ENCODE measurements around the gene SLN.
"Not testable (repeated sequence)": the region's sequence is repeated elsewhere in the genome, so short reads cannot be mapped to it uniquely, and the experiment has no call there.

The SLN gene

DNA sequence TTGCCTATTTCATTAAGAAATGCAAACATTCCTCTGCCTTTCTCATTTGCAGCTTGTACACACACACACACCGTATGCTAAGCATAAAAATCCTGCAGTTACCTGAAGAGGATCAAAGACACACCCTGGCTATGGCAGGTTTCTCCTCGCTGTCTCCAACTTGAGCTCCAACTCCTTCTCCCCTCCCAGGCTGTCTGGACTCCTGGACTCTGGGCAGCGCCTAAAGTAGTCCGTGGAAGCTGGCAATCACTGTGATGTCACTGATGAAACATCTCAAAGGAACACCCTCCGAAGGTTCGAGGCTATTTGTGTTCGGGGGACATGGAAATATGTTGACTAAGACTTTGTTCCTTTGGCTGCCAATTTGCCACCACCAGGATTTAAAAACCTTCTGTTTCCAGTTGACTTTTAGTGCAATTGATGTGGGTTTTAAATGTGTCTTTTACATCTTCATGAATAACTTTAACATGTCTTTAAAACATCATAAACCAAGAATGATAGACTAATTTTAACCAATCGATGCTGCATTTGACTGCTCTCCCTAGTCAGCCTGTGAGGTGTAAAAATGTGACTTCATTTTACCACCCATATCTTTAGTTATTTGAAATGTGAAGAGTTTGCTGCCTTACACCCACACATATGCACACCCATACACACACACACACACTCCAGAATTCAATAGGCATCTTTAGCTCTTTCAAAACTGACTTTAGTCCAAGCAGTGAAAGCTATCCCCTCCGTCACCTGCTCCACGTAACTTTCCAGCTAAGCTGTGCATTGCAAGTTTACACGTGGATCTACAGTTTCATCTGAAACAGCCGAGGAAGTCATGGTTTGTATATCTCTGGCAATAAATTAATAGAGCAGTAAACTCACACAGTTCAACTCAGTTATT is at the start of gene SLN:
Gene SLN (minus strand): TSS at position 196 of the 895 bp plus-strand sequence.
- Histone ChIP-seq H3K4me3 (ENCODE audit: low read depth, low read length) (no peak within 1 kb of the TSS), H3K27ac (ENCODE audit: low read depth, low read length) (no peak within 1 kb of the TSS), H3K27me3 (ENCODE audit: insufficient read depth, low read length) (peaks cover 14% of the 10 kb centered on the region), H3K36me3 (ENCODE audit: insufficient read depth, low read length) (no peaks in the 10 kb centered on the region), H3K4me1 (ENCODE audit: control insufficient read depth, insufficient read depth, low read length, unreplicated experiment) (no peaks in the 10 kb centered on the region), H2AFZ (ENCODE audit: low read length, unreplicated experiment) (no peak within 1 kb of the TSS), H3K79me2 (ENCODE audit: control insufficient read depth, insufficient read depth, low read length, unreplicated experiment) (no peaks in the 10 kb centered on the region)

DNA sequence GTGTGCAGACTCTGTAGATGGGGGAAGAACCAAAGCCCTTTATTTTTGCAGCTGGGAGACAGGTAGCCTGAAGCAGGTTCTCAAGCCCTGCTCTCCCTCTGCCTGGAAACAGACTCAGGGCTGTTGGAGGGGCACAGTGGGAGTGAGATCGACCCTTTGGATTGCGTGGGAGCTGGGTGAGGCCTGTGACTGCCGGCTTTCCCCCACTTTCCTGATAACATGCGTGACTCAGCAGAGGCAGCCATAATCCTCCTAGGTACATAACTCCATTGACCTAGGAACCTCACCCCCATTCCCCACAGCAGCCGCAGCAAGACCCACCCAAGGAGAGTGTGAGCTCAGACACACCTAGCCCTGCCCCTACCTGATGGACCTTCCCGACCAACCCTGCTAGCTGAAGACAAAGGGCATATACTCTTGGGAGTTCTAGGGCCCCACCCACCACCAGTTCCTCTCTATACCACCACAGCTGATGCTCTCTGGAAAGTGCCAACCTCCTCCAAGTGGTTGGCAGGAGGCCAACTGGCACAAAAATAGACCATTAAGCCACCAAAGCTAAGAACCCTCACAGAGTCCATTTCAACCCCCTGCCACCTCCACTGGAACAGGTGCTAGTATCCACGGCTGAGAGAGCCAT is 47.0 kb upstream of the SLN start:
- not testable (repeated sequence) for H3K36me3 ChIP-seq (ENCODE audit: insufficient read depth, low read length); H3K79me2 ChIP-seq (ENCODE audit: control insufficient read depth, insufficient read depth, low read length, unreplicated experiment); H3K4me3 ChIP-seq (ENCODE audit: low read depth, low read length); H3K4me1 ChIP-seq (ENCODE audit: control insufficient read depth, insufficient read depth, low read length, unreplicated experiment); H2AFZ ChIP-seq (ENCODE audit: low read length, unreplicated experiment); H3K27ac ChIP-seq (ENCODE audit: low read depth, low read length)
- peaks cover 29% of the 10 kb centered on the region for H3K27me3 ChIP-seq (ENCODE audit: insufficient read depth, low read length)

DNA sequence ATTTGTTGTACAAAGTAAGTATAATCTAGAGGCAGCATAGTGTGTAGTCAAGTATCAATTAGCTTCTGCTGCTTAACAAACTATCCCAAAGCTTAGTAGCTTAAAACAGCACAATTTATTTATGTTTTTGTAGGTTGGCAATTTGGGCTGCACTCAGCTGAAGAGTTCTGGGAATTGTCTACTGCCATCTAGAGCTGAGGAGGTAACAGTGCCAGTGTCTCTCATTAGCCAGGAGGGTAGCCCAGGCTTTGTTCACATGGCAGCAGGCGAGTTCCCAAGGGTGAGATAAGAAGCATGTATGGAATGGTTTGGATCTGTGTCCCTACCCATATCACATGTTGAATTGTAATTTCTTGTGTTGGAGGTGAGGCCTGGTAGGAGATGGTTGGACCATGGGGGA is 45.8 kb upstream of the SLN start:
- H3K79me2 ChIP-seq (ENCODE audit: control insufficient read depth, insufficient read depth, low read length, unreplicated experiment): no peaks in the 10 kb centered on the region
- no peak overlapping the region for H3K27ac ChIP-seq (ENCODE audit: low read depth, low read length)
- peaks cover 23% of the 10 kb centered on the region for H3K27me3 ChIP-seq (ENCODE audit: insufficient read depth, low read length)
- no peak overlapping the region for H2AFZ ChIP-seq (ENCODE audit: low read length, unreplicated experiment)
- no peaks in the 10 kb centered on the region for H3K36me3 ChIP-seq (ENCODE audit: insufficient read depth, low read length)
- no peaks in the 10 kb centered on the region for H3K4me1 ChIP-seq (ENCODE audit: control insufficient read depth, insufficient read depth, low read length, unreplicated experiment)
- H3K4me3 ChIP-seq (ENCODE audit: low read depth, low read length): no peak overlapping the region

DNA sequence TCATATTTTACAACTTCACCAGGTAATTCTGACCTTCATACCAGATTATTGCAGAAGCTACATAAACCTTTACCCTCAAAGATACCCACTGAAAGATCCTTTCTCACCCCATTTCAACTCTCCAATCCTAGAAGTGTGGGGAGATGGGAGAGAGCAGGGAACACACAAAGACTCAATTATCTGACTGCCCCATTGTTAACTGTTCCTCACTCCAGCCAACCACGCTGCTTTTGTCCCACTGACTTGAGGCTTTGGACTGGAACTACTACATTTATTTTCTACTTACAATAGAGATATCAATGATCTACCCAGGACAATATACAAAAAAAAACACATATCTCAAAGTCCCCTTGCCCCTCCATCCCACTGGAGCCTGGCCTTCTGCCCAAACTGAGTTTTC is 44.7 kb upstream of the SLN start:
- Histone ChIP-seq H3K79me2 (ENCODE audit: control insufficient read depth, insufficient read depth, low read length, unreplicated experiment) (no peaks in the 10 kb centered on the region), H3K27ac (ENCODE audit: low read depth, low read length) (no peak overlapping the region), H3K4me1 (ENCODE audit: control insufficient read depth, insufficient read depth, low read length, unreplicated experiment) (no peaks in the 10 kb centered on the region), H2AFZ (ENCODE audit: low read length, unreplicated experiment) (no peak overlapping the region), H3K27me3 (ENCODE audit: insufficient read depth, low read length) (peaks cover 18% of the 10 kb centered on the region; the same call in 1 of the 2 replicates), H3K4me3 (ENCODE audit: low read depth, low read length) (no peak overlapping the region), H3K36me3 (ENCODE audit: insufficient read depth, low read length) (no peaks in the 10 kb centered on the region)

DNA sequence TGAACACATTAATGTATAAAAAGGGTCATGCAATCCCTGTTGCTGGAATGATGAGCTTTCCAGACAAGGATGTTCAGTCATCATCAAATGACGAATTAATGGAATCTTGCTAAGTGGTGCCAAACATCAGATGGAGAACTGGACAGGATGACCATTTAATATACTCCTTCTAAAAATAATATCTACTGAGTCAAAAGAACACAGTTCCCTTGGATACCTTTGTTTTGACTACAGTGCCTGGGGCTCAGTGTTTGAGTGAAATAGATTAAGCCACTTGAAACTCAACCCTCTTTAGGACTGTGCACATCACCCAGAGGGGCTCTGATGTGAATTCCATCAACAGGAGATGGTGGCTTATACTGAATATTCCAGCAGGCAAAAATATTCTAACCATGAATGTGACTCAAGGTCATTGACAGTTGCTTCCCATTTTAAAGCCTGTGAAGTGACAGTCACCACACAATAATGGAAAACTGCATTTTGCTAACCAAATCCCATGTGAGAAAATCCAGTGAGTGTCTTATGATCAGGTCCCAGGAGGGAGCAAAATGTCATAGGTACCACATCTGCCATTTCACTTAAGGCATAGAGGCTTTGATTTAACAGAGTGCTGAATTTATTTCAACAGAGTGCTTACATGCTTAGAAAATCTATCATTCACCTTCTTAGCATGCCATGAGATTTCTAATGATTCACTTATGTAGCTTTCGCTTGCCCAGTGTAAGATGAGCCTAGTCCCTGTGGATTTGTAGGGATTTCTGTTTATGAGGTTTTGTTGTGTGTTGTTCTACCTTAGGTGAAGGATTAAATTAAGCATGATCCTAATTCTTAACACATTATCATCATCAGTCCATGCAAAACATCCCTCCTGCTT is 41.3 kb upstream of the SLN start:
- H3K79me2 ChIP-seq (ENCODE audit: control insufficient read depth, insufficient read depth, low read length, unreplicated experiment): no peaks in the 10 kb centered on the region
- no peak overlapping the region for H3K27ac ChIP-seq (ENCODE audit: low read depth, low read length)
- no peaks in the 10 kb centered on the region for H3K36me3 ChIP-seq (ENCODE audit: insufficient read depth, low read length)
- H3K4me1 ChIP-seq (ENCODE audit: control insufficient read depth, insufficient read depth, low read length, unreplicated experiment): no peaks in the 10 kb centered on the region
- H3K27me3 ChIP-seq (ENCODE audit: insufficient read depth, low read length): peaks cover 18% of the 10 kb centered on the region
- no peak overlapping the region for H3K4me3 ChIP-seq (ENCODE audit: low read depth, low read length)
- no peak overlapping the region for H2AFZ ChIP-seq (ENCODE audit: low read length, unreplicated experiment)

DNA sequence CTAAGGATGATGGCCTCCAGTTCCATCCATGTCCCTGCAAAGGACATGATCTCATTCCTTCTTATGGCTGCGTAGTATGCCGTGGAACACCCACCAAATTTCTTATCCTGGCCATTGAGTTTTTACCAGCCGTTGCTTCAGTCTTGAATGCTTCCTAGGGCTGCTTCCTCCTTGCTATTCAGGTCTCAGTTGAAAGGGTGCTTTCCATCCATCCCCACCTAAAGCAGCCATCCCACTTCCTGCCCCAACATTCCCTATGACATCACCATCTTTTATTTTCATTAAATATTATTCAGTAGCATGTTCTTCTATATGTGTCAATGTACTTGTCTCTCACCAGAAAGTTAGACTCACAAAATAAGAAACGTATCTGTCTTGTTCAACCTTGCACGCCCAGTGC is 40.7 kb upstream of the SLN start:
- Histone ChIP-seq H3K4me3 (ENCODE audit: low read depth, low read length) (no peak overlapping the region), H3K27ac (ENCODE audit: low read depth, low read length) (no peak overlapping the region), H3K79me2 (ENCODE audit: control insufficient read depth, insufficient read depth, low read length, unreplicated experiment) (no peaks in the 10 kb centered on the region), H3K27me3 (ENCODE audit: insufficient read depth, low read length) (peaks cover 23% of the 10 kb centered on the region), H2AFZ (ENCODE audit: low read length, unreplicated experiment) (no peak overlapping the region), H3K36me3 (ENCODE audit: insufficient read depth, low read length) (no peaks in the 10 kb centered on the region), H3K4me1 (ENCODE audit: control insufficient read depth, insufficient read depth, low read length, unreplicated experiment) (no peaks in the 10 kb centered on the region)

DNA sequence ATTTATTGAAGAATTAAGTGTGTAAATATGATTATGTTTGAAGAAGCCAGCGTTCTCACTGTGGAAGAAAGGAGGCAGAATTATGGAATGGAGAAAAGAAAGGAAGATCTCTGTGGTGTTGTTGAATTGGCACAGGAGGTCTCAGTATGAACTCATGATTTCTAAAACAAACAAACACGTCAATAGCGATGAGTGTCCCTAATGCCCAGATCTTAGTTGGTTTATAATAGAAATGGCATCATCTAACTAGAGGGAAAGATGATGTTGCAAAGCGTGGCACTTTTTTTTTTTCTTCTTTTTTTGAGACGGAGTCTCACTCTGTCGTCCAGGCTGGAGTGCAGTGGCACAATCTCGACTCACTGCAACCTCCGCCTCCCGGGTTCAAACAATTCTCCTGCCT is 39.2 kb upstream of the SLN start:
- Histone ChIP-seq H3K27me3 (ENCODE audit: insufficient read depth, low read length) (peaks cover 12% of the 10 kb centered on the region), H3K79me2 (ENCODE audit: control insufficient read depth, insufficient read depth, low read length, unreplicated experiment) (no peaks in the 10 kb centered on the region), H3K4me3 (ENCODE audit: low read depth, low read length) (no peak overlapping the region), H3K4me1 (ENCODE audit: control insufficient read depth, insufficient read depth, low read length, unreplicated experiment) (no peaks in the 10 kb centered on the region), H3K36me3 (ENCODE audit: insufficient read depth, low read length) (no peaks in the 10 kb centered on the region), H2AFZ (ENCODE audit: low read length, unreplicated experiment) (no peak overlapping the region), H3K27ac (ENCODE audit: low read depth, low read length) (no peak overlapping the region)

DNA sequence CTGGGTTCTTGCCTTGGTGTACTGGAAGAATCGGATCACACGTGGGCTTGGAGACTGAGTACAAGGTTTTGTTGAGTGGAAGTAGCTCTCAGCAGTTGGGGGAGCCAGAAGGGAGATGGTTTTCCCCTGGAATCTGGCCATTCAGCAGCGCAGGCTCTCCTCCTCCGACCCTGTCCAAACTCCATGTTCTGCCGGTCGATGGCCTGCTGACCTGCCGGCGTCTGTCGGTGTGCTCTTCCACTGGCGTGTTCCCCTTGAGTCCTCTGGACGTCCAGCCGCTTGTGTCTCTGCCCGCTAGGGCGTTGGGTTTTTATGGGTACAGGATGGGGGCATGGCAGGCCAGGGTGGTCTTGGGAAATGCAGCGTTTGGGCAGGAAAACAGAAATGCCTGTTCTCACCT is 38.5 kb upstream of the SLN start:
- no peaks in the 10 kb centered on the region for H3K79me2 ChIP-seq (ENCODE audit: control insufficient read depth, insufficient read depth, low read length, unreplicated experiment)
- H3K36me3 ChIP-seq (ENCODE audit: insufficient read depth, low read length): no peaks in the 10 kb centered on the region
- no peak overlapping the region for H2AFZ ChIP-seq (ENCODE audit: low read length, unreplicated experiment)
- H3K27ac ChIP-seq (ENCODE audit: low read depth, low read length): no peak overlapping the region
- H3K27me3 ChIP-seq (ENCODE audit: insufficient read depth, low read length): peaks cover 13% of the 10 kb centered on the region
- no peak overlapping the region for H3K4me3 ChIP-seq (ENCODE audit: low read depth, low read length)
- H3K4me1 ChIP-seq (ENCODE audit: control insufficient read depth, insufficient read depth, low read length, unreplicated experiment): no peaks in the 10 kb centered on the region

DNA sequence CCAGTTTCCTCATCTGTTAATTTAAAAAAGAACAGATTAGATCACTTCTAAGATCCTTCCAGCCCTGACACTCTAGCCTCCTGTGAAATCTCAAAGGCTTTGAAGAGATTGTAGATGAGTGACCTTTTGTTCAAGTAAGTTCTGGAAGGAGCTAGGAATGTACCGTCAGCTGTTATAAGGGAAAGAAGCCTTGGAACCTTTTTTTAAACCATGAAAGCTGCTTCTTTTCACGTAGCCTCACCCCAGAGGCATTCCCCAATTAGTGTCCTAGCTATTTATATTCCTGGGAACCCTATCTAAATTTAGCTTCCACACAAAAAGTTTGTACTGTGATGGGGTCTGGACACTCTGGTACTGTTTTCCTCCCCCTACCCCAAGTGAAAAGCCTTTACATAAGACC is 35.8 kb upstream of the SLN start:
- no peaks in the 10 kb centered on the region for H3K79me2 ChIP-seq (ENCODE audit: control insufficient read depth, insufficient read depth, low read length, unreplicated experiment)
- H2AFZ ChIP-seq (ENCODE audit: low read length, unreplicated experiment): no peak overlapping the region
- H3K36me3 ChIP-seq (ENCODE audit: insufficient read depth, low read length): no peaks in the 10 kb centered on the region
- H3K27ac ChIP-seq (ENCODE audit: low read depth, low read length): no peak overlapping the region
- no peaks in the 10 kb centered on the region for H3K4me1 ChIP-seq (ENCODE audit: control insufficient read depth, insufficient read depth, low read length, unreplicated experiment)
- no peak overlapping the region for H3K4me3 ChIP-seq (ENCODE audit: low read depth, low read length)
- peaks cover 26% of the 10 kb centered on the region for H3K27me3 ChIP-seq (ENCODE audit: insufficient read depth, low read length)

DNA sequence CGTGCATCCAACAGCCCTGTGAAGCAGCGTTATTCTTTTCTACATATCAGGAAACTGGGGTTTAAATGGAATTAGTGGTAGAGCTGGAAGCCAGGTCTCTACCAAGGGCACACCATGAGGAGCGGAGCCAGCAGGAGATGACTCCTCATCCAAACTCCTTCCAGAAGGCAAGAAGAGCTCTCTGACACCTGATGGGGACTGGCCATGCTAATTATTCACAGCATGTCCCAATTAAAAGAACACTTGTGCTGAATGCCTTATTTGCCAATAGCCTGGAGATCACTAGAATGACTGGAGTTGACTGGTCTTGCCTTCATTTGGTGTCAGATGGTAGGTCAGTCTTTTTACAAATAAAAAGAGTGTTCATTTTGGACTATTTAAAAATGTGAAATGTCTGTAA is 32.9 kb upstream of the SLN start:
- no peak overlapping the region for H3K4me3 ChIP-seq (ENCODE audit: low read depth, low read length)
- no peak overlapping the region for H2AFZ ChIP-seq (ENCODE audit: low read length, unreplicated experiment)
- H3K27me3 ChIP-seq (ENCODE audit: insufficient read depth, low read length): peaks cover 28% of the 10 kb centered on the region
- H3K4me1 ChIP-seq (ENCODE audit: control insufficient read depth, insufficient read depth, low read length, unreplicated experiment): no peaks in the 10 kb centered on the region
- no peaks in the 10 kb centered on the region for H3K79me2 ChIP-seq (ENCODE audit: control insufficient read depth, insufficient read depth, low read length, unreplicated experiment)
- no peak overlapping the region for H3K27ac ChIP-seq (ENCODE audit: low read depth, low read length)
- H3K36me3 ChIP-seq (ENCODE audit: insufficient read depth, low read length): no peaks in the 10 kb centered on the region

Data from ACC112 (cell line).